ENCODE results near the gene EMC10. TPM values are rescaled to one million over a fixed set of nuclear protein-coding genes. Genes with fewer than 3 reads are reported as not detected.

The EMC10 gene
- total RNA-seq, 2 experiments from 2014 or later, result 39.1 to 44.4 TPM

- no peak overlapping the region for H2AFZ ChIP-seq (ENCODE audit: low read length)
- H3K9me3 ChIP-seq (ENCODE audit: low read length), result no peaks in the 10 kb centered on the region
- TF ChIP-seq CTCF (conservative IDR thresholded peaks at IDR 0.05; ENCODE audit: low read length) (no peak), EZH2phosphoT487 (IDR thresholded peaks at IDR 0.05; ENCODE audit: borderline replicate concordance, low read depth, low read length) (no peak)
- DNase-seq (ENCODE audit: low spot score), result no peak
- no peaks in the 10 kb centered on the region for H3K79me2 ChIP-seq (ENCODE audit: insufficient read depth, low read depth, low read length)
- no peaks in the 10 kb centered on the region for H4K20me1 ChIP-seq (ENCODE audit: insufficient read depth, low read length)
- BruUV-seq (replicated peaks), result no TSS peak
- ChIA-PET POLR2A (interaction anchor here (0.7 kb wide), 2 partner anchors 155 to 1472 kb away, joined by 7 to 8 read pairs; no protein-coding TSS in a partner anchor), CTCF (ENCODE audit: unreplicated experiment) (no interaction called here)
- intact Hi-C loops (cut with micrococcal nuclease; ENCODE audit: unreplicated experiment), result no loop called here
- no peaks in the 10 kb centered on the region for H3K9me2 ChIP-seq (ENCODE audit: insufficient read depth, low read length)
- no peak overlapping the region for H3K4me2 ChIP-seq (ENCODE audit: low read length)
- no peak overlapping the region for H3K4me3 ChIP-seq (ENCODE audit: low read depth, low read length, poor library complexity, severe bottlenecking)
- no peak overlapping the region for H3K27ac ChIP-seq (ENCODE audit: low read depth, low read length, poor library complexity, severe bottlenecking)
- H3K36me3 ChIP-seq (ENCODE audit: insufficient read depth, low read length), result peaks cover 4% of the 10 kb centered on the region; the same call in 1 of the 2 replicates
- no peaks in the 10 kb centered on the region for H3K4me1 ChIP-seq (ENCODE audit: insufficient read depth, low read length, poor library complexity, severe bottlenecking)
Measured at GRCh38 chr19:50444059-50444458, 32.2 kb upstream of the EMC10 start.

DNA sequence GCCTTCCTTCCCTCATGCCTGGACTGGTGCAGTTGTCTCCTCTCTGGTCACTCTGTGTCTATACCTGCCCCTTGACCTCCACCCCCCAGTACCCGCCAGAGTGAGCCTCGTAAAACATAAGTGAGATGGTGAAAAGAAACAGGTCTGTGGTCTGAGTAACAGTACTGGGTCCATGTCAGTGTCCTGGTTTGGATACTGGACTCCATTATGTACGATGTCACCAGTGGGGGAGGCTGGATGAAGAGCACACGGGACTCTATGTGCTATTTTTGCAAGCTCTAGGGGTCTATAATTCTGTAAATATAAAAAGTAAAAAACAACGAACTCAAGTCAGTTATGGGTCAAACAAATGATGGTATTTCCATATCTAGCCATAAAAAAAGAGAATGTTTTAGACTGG is 29.3 kb upstream of the EMC10 start:
- Histone ChIP-seq H3K27ac (ENCODE audit: low read depth, low read length, poor library complexity, severe bottlenecking) (no peak overlapping the region), H3K4me3 (ENCODE audit: low read depth, low read length, poor library complexity, severe bottlenecking) (no peak overlapping the region), H3K9me2 (ENCODE audit: insufficient read depth, low read length) (no peaks in the 10 kb centered on the region), H3K4me1 (ENCODE audit: insufficient read depth, low read length, poor library complexity, severe bottlenecking) (no peaks in the 10 kb centered on the region), H3K79me2 (ENCODE audit: insufficient read depth, low read depth, low read length) (no peaks in the 10 kb centered on the region), H4K20me1 (ENCODE audit: insufficient read depth, low read length) (no peaks in the 10 kb centered on the region), H3K4me2 (ENCODE audit: low read length) (no peak overlapping the region), H3K9me3 (ENCODE audit: low read length) (no peaks in the 10 kb centered on the region), H2AFZ (ENCODE audit: low read length) (no peak overlapping the region), H3K36me3 (ENCODE audit: insufficient read depth, low read length) (peaks cover 4% of the 10 kb centered on the region; the same call in 1 of the 2 replicates)
- no peak for DNase-seq (ENCODE audit: low spot score)
- POLR2A ChIA-PET, result no interaction called here
- no TSS peak for BruUV-seq (replicated peaks)
- CTCF ChIA-PET (ENCODE audit: unreplicated experiment), result no interaction called here
- intact Hi-C loops (cut with micrococcal nuclease; ENCODE audit: unreplicated experiment), result no loop called here
- TF ChIP-seq EZH2phosphoT487 (IDR thresholded peaks at IDR 0.05; ENCODE audit: borderline replicate concordance, low read depth, low read length), result no peak
- no peak for TF ChIP-seq CTCF (conservative IDR thresholded peaks at IDR 0.05; ENCODE audit: low read length)

- DNase-seq (ENCODE audit: low spot score), result no peak
- Histone ChIP-seq H2AFZ (ENCODE audit: low read length) (no peak overlapping the region), H3K4me2 (ENCODE audit: low read length) (no peak overlapping the region), H3K36me3 (ENCODE audit: insufficient read depth, low read length) (peaks cover 4% of the 10 kb centered on the region; the same call in 1 of the 2 replicates), H4K20me1 (ENCODE audit: insufficient read depth, low read length) (no peaks in the 10 kb centered on the region), H3K4me1 (ENCODE audit: insufficient read depth, low read length, poor library complexity, severe bottlenecking) (no peaks in the 10 kb centered on the region), H3K9me3 (ENCODE audit: low read length) (no peaks in the 10 kb centered on the region), H3K9me2 (ENCODE audit: insufficient read depth, low read length) (no peaks in the 10 kb centered on the region), H3K4me3 (ENCODE audit: low read depth, low read length, poor library complexity, severe bottlenecking) (no peak overlapping the region), H3K79me2 (ENCODE audit: insufficient read depth, low read depth, low read length) (no peaks in the 10 kb centered on the region), H3K27ac (ENCODE audit: low read depth, low read length, poor library complexity, severe bottlenecking) (no peak overlapping the region)
- ChIA-PET POLR2A (no interaction called here), CTCF (ENCODE audit: unreplicated experiment) (no interaction called here)
- no TSS peak for BruUV-seq (replicated peaks)
- no peak for TF ChIP-seq CTCF (conservative IDR thresholded peaks at IDR 0.05; ENCODE audit: low read length)
- intact Hi-C loops (cut with micrococcal nuclease; ENCODE audit: unreplicated experiment), result no loop called here
Measured at GRCh38 chr19:50447750-50448149, 28.6 kb upstream of the EMC10 start.
